ENCODE measurements around the gene TNFRSF18.

Gene TNFRSF18

GRCh38 chr1:1237874-1238701, 31.7 kb upstream of the TNFRSF18 start:
- DNase-seq (ENCODE audit: low read depth in 1 of 2, low spot score in 1 of 2): peak in 1 of 2 experiments; percentile 26
- TF ChIP-seq JUND (IDR thresholded peaks at IDR 0.05; ENCODE audit: low read depth): no peak
- in situ Hi-C loops (cut with HindIII; ENCODE audit: low pct_unique_long_range_greater_than_20kb, low sequenced_read_pairs): no loop called here

GRCh38 chr1:1236945-1237873, 30.8 kb upstream of the TNFRSF18 start:
- in situ Hi-C loops (cut with HindIII; ENCODE audit: low pct_unique_long_range_greater_than_20kb, low sequenced_read_pairs): no loop called here
- peak in 1 of 2 experiments; percentile 49 for DNase-seq (ENCODE audit: low read depth in 1 of 2, low spot score in 1 of 2)
- TF ChIP-seq JUND (IDR thresholded peaks at IDR 0.05; ENCODE audit: low read depth): no peak

- in situ Hi-C loops (cut with HindIII; ENCODE audit: low pct_unique_long_range_greater_than_20kb, low sequenced_read_pairs): no loop called here
- no peak for DNase-seq (ENCODE audit: low read depth in 1 of 2, low spot score in 1 of 2)
- no peak for TF ChIP-seq JUND (IDR thresholded peaks at IDR 0.05; ENCODE audit: low read depth)
Measured at GRCh38 chr1:1236176-1236763, 29.9 kb upstream of the TNFRSF18 start.

- no peak for TF ChIP-seq JUND (IDR thresholded peaks at IDR 0.05; ENCODE audit: low read depth)
- in situ Hi-C loops (cut with HindIII; ENCODE audit: low pct_unique_long_range_greater_than_20kb, low sequenced_read_pairs): no loop called here
- no peak for DNase-seq (ENCODE audit: low read depth in 1 of 2, low spot score in 1 of 2)
Measured at GRCh38 chr1:1235016-1235744, 28.8 kb upstream of the TNFRSF18 start.

- in situ Hi-C loops (cut with HindIII; ENCODE audit: low pct_unique_long_range_greater_than_20kb, low sequenced_read_pairs): no loop called here
- no peak for TF ChIP-seq JUND (IDR thresholded peaks at IDR 0.05; ENCODE audit: low read depth)
- DNase-seq (ENCODE audit: low read depth in 1 of 2, low spot score in 1 of 2): no peak
Measured at GRCh38 chr1:1234180-1234808, 27.9 kb upstream of the TNFRSF18 start.

- no peak for DNase-seq (ENCODE audit: low read depth in 1 of 2, low spot score in 1 of 2)
- TF ChIP-seq JUND (IDR thresholded peaks at IDR 0.05; ENCODE audit: low read depth): no peak
- in situ Hi-C loops (cut with HindIII; ENCODE audit: low pct_unique_long_range_greater_than_20kb, low sequenced_read_pairs): no loop called here
Measured at GRCh38 chr1:1233567-1233892, 27.1 kb upstream of the TNFRSF18 start.

- DNase-seq (ENCODE audit: low read depth in 1 of 2, low spot score in 1 of 2): no peak
- no peak for TF ChIP-seq JUND (IDR thresholded peaks at IDR 0.05; ENCODE audit: low read depth)
- in situ Hi-C loops (cut with HindIII; ENCODE audit: low pct_unique_long_range_greater_than_20kb, low sequenced_read_pairs): no loop called here
Measured at GRCh38 chr1:1232796-1233566, 26.6 kb upstream of the TNFRSF18 start.

- DNase-seq (ENCODE audit: low read depth in 1 of 2, low spot score in 1 of 2): no peak
- TF ChIP-seq JUND (IDR thresholded peaks at IDR 0.05; ENCODE audit: low read depth): no peak
- in situ Hi-C loops (cut with HindIII; ENCODE audit: low pct_unique_long_range_greater_than_20kb, low sequenced_read_pairs): no loop called here
Measured at GRCh38 chr1:1232208-1232795, 25.9 kb upstream of the TNFRSF18 start, which contains the start of gene B3GALT6. B3GALT6 (plus strand) TSS chr1:1232237; CDS start chr1:1232279, 42 bp downstream.

GRCh38 chr1:1231400-1232207, 25.2 kb upstream of the TNFRSF18 start, which contains the start of gene SDF4:
SDF4 (minus strand) TSS chr1:1232001; CDS start chr1:1228772, 3,229 bp downstream.
- in situ Hi-C loops (cut with HindIII; ENCODE audit: low pct_unique_long_range_greater_than_20kb, low sequenced_read_pairs): no loop called here
- peak; percentile 95 to 98 for DNase-seq (ENCODE audit: low read depth in 1 of 2, low spot score in 1 of 2)
- TF ChIP-seq JUND (IDR thresholded peaks at IDR 0.05; ENCODE audit: low read depth): no peak

Data from T47D (cell line).